OCI-LY7 (cell line): ENCODE data around the gene CISTR.
"Not testable (repeated sequence)": the region's sequence is repeated elsewhere in the genome, so short reads cannot be mapped to it uniquely, and the experiment has no call there.

Experiments
- CTCF ChIP-seq: fragments of 200-600 bp; sonication (generic); conservative IDR thresholded peaks from 2 replicates; pipeline ENCODE4 v1.5.1; 2014; ENCODE audit warnings: mild to moderate bottlenecking, antibody characterized with exemption, low read length, moderate library complexity, mixed read lengths
- EZH2phosphoT487 ChIP-seq: fragments of 200-600 bp; sonication (generic); IDR thresholded peaks from 2 replicates; pipeline ENCODE4 v1.6.1; 2018; ENCODE audit warnings: low read depth, borderline replicate concordance, mild to moderate bottlenecking, mixed run types, antibody characterized with exemption, low read length, moderate library complexity, mixed read lengths

- not testable (repeated sequence) for TF ChIP-seq CTCF, EZH2phosphoT487
Measured at GRCh38 chr12:53779679-53780078, 27.9 kb upstream of the CISTR start.
